ENCODE measurements around the gene GALNTL6. TPM values are rescaled to one million over a fixed set of nuclear protein-coding genes. Genes with fewer than 3 reads are reported as not detected.

Gene GALNTL6
- total RNA-seq, 1 experiment from 2014 or later = not detected

GRCh38 chr4:172177382-172177781 lies 364.2 kb downstream of the GALNTL6 start:
- H3K36me3 Mint-ChIP-seq (ENCODE audit: insufficient read depth, unreplicated experiment) = no peaks in the 10 kb centered on the region
- BruUV-seq (replicated peaks) = no TSS peak
- no peaks in the 10 kb centered on the region for H3K9me3 Mint-ChIP-seq (ENCODE audit: unreplicated experiment)
- intact Hi-C loops (cut with micrococcal nuclease) = no loop called here
- peaks cover 32% of the 10 kb centered on the region for H3K27me3 Mint-ChIP-seq (ENCODE audit: insufficient read depth, unreplicated experiment)
- H3K4me1 Mint-ChIP-seq (ENCODE audit: insufficient read depth, unreplicated experiment) = no peaks in the 10 kb centered on the region
- no peak for DNase-seq (ENCODE audit: unreplicated experiment)
- ChIA-PET CTCF (interaction anchor here (0.6 kb wide), 2 partner anchors 348 to 1329 kb away, joined by 3 read pairs; no protein-coding TSS in a partner anchor), POLR2A (no interaction called here)
- TF ChIP-seq, protein P1, sequence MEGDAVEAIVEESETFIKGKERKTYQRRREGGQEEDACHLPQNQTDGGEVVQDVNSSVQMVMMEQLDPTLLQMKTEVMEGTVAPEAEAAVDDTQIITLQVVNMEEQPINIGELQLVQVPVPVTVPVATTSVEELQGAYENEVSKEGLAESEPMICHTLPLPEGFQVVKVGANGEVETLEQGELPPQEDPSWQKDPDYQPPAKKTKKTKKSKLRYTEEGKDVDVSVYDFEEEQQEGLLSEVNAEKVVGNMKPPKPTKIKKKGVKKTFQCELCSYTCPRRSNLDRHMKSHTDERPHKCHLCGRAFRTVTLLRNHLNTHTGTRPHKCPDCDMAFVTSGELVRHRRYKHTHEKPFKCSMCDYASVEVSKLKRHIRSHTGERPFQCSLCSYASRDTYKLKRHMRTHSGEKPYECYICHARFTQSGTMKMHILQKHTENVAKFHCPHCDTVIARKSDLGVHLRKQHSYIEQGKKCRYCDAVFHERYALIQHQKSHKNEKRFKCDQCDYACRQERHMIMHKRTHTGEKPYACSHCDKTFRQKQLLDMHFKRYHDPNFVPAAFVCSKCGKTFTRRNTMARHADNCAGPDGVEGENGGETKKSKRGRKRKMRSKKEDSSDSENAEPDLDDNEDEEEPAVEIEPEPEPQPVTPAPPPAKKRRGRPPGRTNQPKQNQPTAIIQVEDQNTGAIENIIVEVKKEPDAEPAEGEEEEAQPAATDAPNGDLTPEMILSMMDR (IDR thresholded peaks at IDR 0.05; ENCODE audit: unreplicated experiment) = no peak
- no peak overlapping the region for H3K4me3 Mint-ChIP-seq (ENCODE audit: unreplicated experiment)
- no peak overlapping the region for H3K27ac Mint-ChIP-seq (ENCODE audit: low read depth, unreplicated experiment)

DNA sequence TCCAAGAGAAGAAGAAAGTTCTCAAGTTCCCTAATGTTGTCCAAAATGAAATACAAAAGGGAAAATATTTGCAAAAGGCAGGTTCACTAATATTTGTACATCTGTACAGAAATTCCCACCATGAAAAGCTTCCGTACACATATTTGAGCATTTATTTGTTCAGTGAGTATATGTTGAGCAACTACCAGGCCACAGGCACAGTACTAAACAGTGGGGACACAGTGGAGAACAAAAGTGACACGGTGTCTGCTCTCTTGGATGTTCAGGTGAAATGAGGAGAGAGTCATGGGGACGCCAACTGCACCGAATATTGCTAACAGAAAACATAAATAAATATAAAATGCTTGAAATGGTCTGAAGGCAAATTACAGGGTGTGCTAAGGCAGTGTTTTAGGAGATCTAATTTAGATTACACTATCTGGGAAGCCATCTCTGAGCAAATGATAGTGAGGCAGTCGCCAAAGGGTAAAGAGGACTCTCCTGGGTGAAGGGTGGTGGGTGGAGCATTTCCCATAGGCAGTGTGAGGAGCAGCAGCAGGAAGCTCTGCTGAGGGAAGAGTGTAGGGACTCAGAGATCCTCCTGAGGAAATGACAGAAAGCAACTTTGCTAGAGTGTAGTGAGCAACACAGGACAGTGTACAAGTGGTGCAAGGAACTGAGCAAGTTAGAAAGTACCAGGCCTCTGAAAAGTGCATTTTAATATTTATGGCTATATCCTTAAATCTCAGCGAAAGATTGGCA lies 375.2 kb downstream of the GALNTL6 start:
- no peaks in the 10 kb centered on the region for H3K9me3 Mint-ChIP-seq (ENCODE audit: unreplicated experiment)
- no peak overlapping the region for H3K4me3 Mint-ChIP-seq (ENCODE audit: unreplicated experiment)

GRCh38 chr4:172202480-172203076 lies 389.4 kb downstream of the GALNTL6 start:
- no peaks in the 10 kb centered on the region for H3K4me1 Mint-ChIP-seq (ENCODE audit: insufficient read depth, unreplicated experiment)
- H3K9me3 Mint-ChIP-seq (ENCODE audit: unreplicated experiment) = no peaks in the 10 kb centered on the region
- TF ChIP-seq, protein P1 (IDR thresholded peaks at IDR 0.05; ENCODE audit: unreplicated experiment) = peak; percentile 74
- no TSS peak for BruUV-seq (replicated peaks)
- no peaks in the 10 kb centered on the region for H3K36me3 Mint-ChIP-seq (ENCODE audit: insufficient read depth, unreplicated experiment)
- H3K4me3 Mint-ChIP-seq (ENCODE audit: unreplicated experiment) = no peak overlapping the region
- no peak overlapping the region for H3K27ac Mint-ChIP-seq (ENCODE audit: low read depth, unreplicated experiment)
- ChIA-PET CTCF (interaction anchor here (0.7 to 2.4 kb wide), 12 partner anchors 10 to 1943 kb away, joined by 3 to 19 read pairs (median 4); no protein-coding TSS in a partner anchor), POLR2A (no interaction called here)
- H3K27me3 Mint-ChIP-seq (ENCODE audit: insufficient read depth, unreplicated experiment) = peaks cover 50% of the 10 kb centered on the region
- DNase-seq (ENCODE audit: unreplicated experiment) = peak; percentile 38
- intact Hi-C loops (cut with micrococcal nuclease) = loop anchor here (2.0 to 10.0 kb wide), 4 partner anchors 356 to 1942 kb away; no protein-coding TSS in a partner anchor

More for the DNA sequence above, 375.2 kb downstream of the GALNTL6 start:
- no peaks in the 10 kb centered on the region for H3K36me3 Mint-ChIP-seq (ENCODE audit: insufficient read depth, unreplicated experiment)
- ChIA-PET POLR2A (no interaction called here), CTCF (no interaction called here)
- no TSS peak for BruUV-seq (replicated peaks)
- H3K27ac Mint-ChIP-seq (ENCODE audit: low read depth, unreplicated experiment) = no peak overlapping the region
- TF ChIP-seq, protein P1 (IDR thresholded peaks at IDR 0.05; ENCODE audit: unreplicated experiment) = no peak
- intact Hi-C loops (cut with micrococcal nuclease) = no loop called here
- DNase-seq (ENCODE audit: unreplicated experiment) = no peak
- no peaks in the 10 kb centered on the region for H3K4me1 Mint-ChIP-seq (ENCODE audit: insufficient read depth, unreplicated experiment)
- H3K27me3 Mint-ChIP-seq (ENCODE audit: insufficient read depth, unreplicated experiment) = peaks cover 67% of the 10 kb centered on the region

GRCh38 chr4:172207258-172207657 lies 394.1 kb downstream of the GALNTL6 start:
- TF ChIP-seq, protein P1 (IDR thresholded peaks at IDR 0.05; ENCODE audit: unreplicated experiment) = no peak
- Mint-ChIP-seq H3K9me3 (ENCODE audit: unreplicated experiment) (no peaks in the 10 kb centered on the region), H3K27me3 (ENCODE audit: insufficient read depth, unreplicated experiment) (peaks cover 64% of the 10 kb centered on the region), H3K4me3 (ENCODE audit: unreplicated experiment) (no peak overlapping the region), H3K36me3 (ENCODE audit: insufficient read depth, unreplicated experiment) (no peaks in the 10 kb centered on the region), H3K4me1 (ENCODE audit: insufficient read depth, unreplicated experiment) (no peaks in the 10 kb centered on the region), H3K27ac (ENCODE audit: low read depth, unreplicated experiment) (no peak overlapping the region)
- no TSS peak for BruUV-seq (replicated peaks)
- no peak for DNase-seq (ENCODE audit: unreplicated experiment)
- ChIA-PET POLR2A (no interaction called here), CTCF (no interaction called here)
- intact Hi-C loops (cut with micrococcal nuclease) = loop anchor here (10.0 kb wide), 1 partner anchor 1212 kb away; no protein-coding TSS in a partner anchor
